A549 (cell line): ENCODE data around the gene DLG2. TPM values are rescaled to one million over a fixed set of nuclear protein-coding genes. Genes with fewer than 3 reads are reported as not detected.

Experiments used
- ATAC-seq, 2 experiments: fragments of 200-7000 bp in 1 of 2; fragments of >200 bp in 1 of 2; cut with Nextera tagmentation in 1 of 2; cut with Tn5 transposase in 1 of 2; 3 replicates each; pipeline versions ENCODE4 v1.8.0 to v1.9.1; 2018 to 2020; ENCODE audit warnings: mild to moderate bottlenecking in 1 of 2, moderate library complexity in 1 of 2
- CTCF ChIA-PET: fragments of 300-600 bp; sonication (Branson Sonifier 250); formaldehyde crosslinking; extraction: SDS; loops from one replicate; lab custom pipeline; 2021; ENCODE audit warnings: antibody characterized with exemption, inconsistent platforms; lab: Yijun Ruan, JAX
- POLR2A ChIA-PET: fragments of 350-600 bp; formaldehyde crosslinking; extraction: SDS; loops from one replicate; lab custom pipeline; 2021; ENCODE audit warnings: antibody characterized with exemption, inconsistent platforms; lab: Yijun Ruan, JAX
- DNase-seq, 2 experiments: peaks; one replicate each; pipeline versions ENCODE4 v3.0.0 to v3.0.0-alpha.2; 2011 to 2016; ENCODE audit warnings: low read depth in 1 of 2, low spot score in 1 of 2
- FAIRE-seq: peaks from 2 replicates; lab custom pipeline; 2011; peaks lifted over from hg19 to GRCh38; lab: Jason Lieb, UNC
- H3K27ac ChIP-seq, 2 experiments: fragments of >200 bp; sonication (Bioruptor Twin); formaldehyde crosslinking; 3 replicates each; pipeline ENCODE4 v1.5.1; 2016 to 2017
- H3K4me1 ChIP-seq: fragments of >200 bp; sonication (Bioruptor Twin); formaldehyde crosslinking; 3 replicates; pipeline ENCODE4 v1.6.1; 2016
- H3K4me2 ChIP-seq: fragments of >200 bp; sonication (Bioruptor Twin); formaldehyde crosslinking; 3 replicates; pipeline ENCODE4 v1.6.1; 2016
- H3K4me3 ChIP-seq: fragments of >200 bp; sonication (Bioruptor Twin); formaldehyde crosslinking; 3 replicates; pipeline ENCODE4 v1.5.1; 2016
- H3K9me3 ChIP-seq: fragments of >200 bp; sonication (Bioruptor Twin); formaldehyde crosslinking; 3 replicates; pipeline ENCODE4 v1.6.1; 2016
- ATOH8 ChIP-seq: fragments of 250-450 bp; sonication (Bioruptor Pico); IDR thresholded peaks from 2 replicates; pipeline ENCODE4 v1.5.0; 2020; ENCODE audit warnings: low read depth, mild to moderate bottlenecking, moderate library complexity
- BCL3 ChIP-seq: fragments of >200 bp; sonication (Bioruptor Twin); formaldehyde crosslinking; IDR thresholded peaks from 3 replicates; pipeline ENCODE4 v1.6.1; 2016
- CBX2 ChIP-seq: fragments of 200-600 bp; sonication (generic); IDR thresholded peaks from 2 replicates; pipeline ENCODE4 v1.6.1; 2016; ENCODE audit warnings: low read depth, mild to moderate bottlenecking, borderline replicate concordance
- CBX8 ChIP-seq: fragments of 200-600 bp; sonication (generic); IDR thresholded peaks from 2 replicates; pipeline ENCODE4 v1.6.1; 2016
- CHD4 ChIP-seq: fragments of 200-600 bp; sonication (generic); IDR thresholded peaks from 2 replicates; pipeline ENCODE4 v1.6.1; 2016; ENCODE audit warnings: antibody characterized with exemption, mild to moderate bottlenecking, borderline replicate concordance
- CTCF ChIP-seq: fragments of >200 bp; sonication (Bioruptor Twin); formaldehyde crosslinking; IDR thresholded peaks from 3 replicates; pipeline ENCODE4 v1.5.1; 2016
- ELK1 ChIP-seq: fragments of 150-350 bp; IDR thresholded peaks from 2 replicates; pipeline ENCODE4 v1.6.1; 2014; ENCODE audit warnings: low read depth, mild to moderate bottlenecking, low read length
- FOSB ChIP-seq: fragments of 250-450 bp; sonication (Bioruptor Pico); IDR thresholded peaks from 2 replicates; pipeline ENCODE4 v1.5.0; 2020; ENCODE audit warnings: mild to moderate bottlenecking, moderate library complexity
- GATA3 ChIP-seq: IDR thresholded peaks from 2 replicates; pipeline ENCODE4 v1.6.1; 2012; ENCODE audit warnings: borderline replicate concordance
- HDAC2 ChIP-seq: fragments of 200-600 bp; sonication (generic); IDR thresholded peaks from 2 replicates; pipeline ENCODE4 v1.6.1; 2016
- HES2 ChIP-seq: fragments of >200 bp; sonication (Bioruptor Twin); formaldehyde crosslinking; IDR thresholded peaks from 2 replicates; pipeline ENCODE4 v1.6.1; 2016
- HOXA7 ChIP-seq: fragments of 250-450 bp; sonication (Bioruptor Pico); IDR thresholded peaks from 2 replicates; pipeline ENCODE4 v1.5.0; 2020; ENCODE audit warnings: mild to moderate bottlenecking, moderate library complexity
- HOXB5 ChIP-seq: fragments of 250-450 bp; sonication (Bioruptor Pico); IDR thresholded peaks from 2 replicates; pipeline ENCODE4 v1.5.0; 2020; ENCODE audit warnings: mild to moderate bottlenecking, moderate library complexity
- JUN ChIP-seq, 2 experiments: fragments of >200 bp; sonication (Bioruptor Twin); formaldehyde crosslinking; IDR thresholded peaks; 2 replicates in 1 of 2; 3 replicates in 1 of 2; pipeline ENCODE4 v1.6.1; 2016 to 2017
- JUNB ChIP-seq: fragments of >200 bp; sonication (Bioruptor Twin); formaldehyde crosslinking; IDR thresholded peaks from 2 replicates; pipeline ENCODE4 v1.6.1; 2016
- KDM5A ChIP-seq: fragments of 200-600 bp; sonication (generic); IDR thresholded peaks from 2 replicates; pipeline ENCODE4 v1.6.1; 2016; ENCODE audit warnings: antibody characterized with exemption, mild to moderate bottlenecking
- MYC ChIP-seq: IDR thresholded peaks from 2 replicates; pipeline ENCODE4 v1.6.1; 2012; ENCODE audit warnings: mild to moderate bottlenecking, inconsistent platforms, low read length, improper control_type of control experiment, borderline replicate concordance
- NR3C1 ChIP-seq: fragments of >200 bp; sonication (Bioruptor Twin); formaldehyde crosslinking; IDR thresholded peaks from 3 replicates; pipeline ENCODE4 v1.6.1; 2017
- RARB ChIP-seq: fragments of 250-450 bp; sonication (Bioruptor Pico); IDR thresholded peaks from 2 replicates; pipeline ENCODE4 v1.8.0; 2021; ENCODE audit warnings: mild to moderate bottlenecking, moderate library complexity
- RCOR1 ChIP-seq: fragments of 150-350 bp; IDR thresholded peaks from 2 replicates; pipeline ENCODE4 v1.6.1; 2014; ENCODE audit warnings: antibody characterized with exemption, low read length, low read depth
- REST ChIP-seq: fragments of 200-600 bp; sonication (generic); IDR thresholded peaks from 2 replicates; pipeline ENCODE4 v1.6.1; 2016; ENCODE audit warnings: antibody characterized with exemption, mild to moderate bottlenecking, moderate library complexity
- SMC3 ChIP-seq: fragments of >200 bp; sonication (Bioruptor Twin); formaldehyde crosslinking; IDR thresholded peaks from 3 replicates; pipeline ENCODE4 v1.6.1; 2018; ENCODE audit warnings: inconsistent platforms
- TP53 ChIP-seq: fragments of 250-450 bp; sonication (Bioruptor Pico); IDR thresholded peaks from 2 replicates; pipeline ENCODE4 v1.5.0; 2021; ENCODE audit warnings: mild to moderate bottlenecking, moderate library complexity
- ZC3H11A ChIP-seq: fragments of 450-650 bp; IDR thresholded peaks from 2 replicates; pipeline ENCODE4 v1.6.1; 2014; ENCODE audit warnings: antibody characterized with exemption, mild to moderate bottlenecking
- ZFP36 ChIP-seq: fragments of 450-650 bp; IDR thresholded peaks from 2 replicates; pipeline ENCODE4 v1.6.1; 2014; ENCODE audit warnings: borderline replicate concordance; ENCODE audit not compliant: partially characterized antibody
- ZSCAN20 ChIP-seq: fragments of 250-450 bp; sonication (Bioruptor Pico); IDR thresholded peaks from 2 replicates; pipeline ENCODE4 v1.8.0; 2022; ENCODE audit warnings: mild to moderate bottlenecking, moderate library complexity
- WGBS: methylation state at CpG from one replicate; pipeline ENCODE4 v1.1.6; 2017; ENCODE audit errors: missing lambda C conversion rate; 5-methylcytosine and 5-hydroxymethylcytosine counted together
- polyA plus RNA-seq, 4 experiments: library from polyadenylated mRNA; depleted of rRNA in 3 of 4; stranded (reverse); fragments of >200 nt; fragmentation: RNase III in 1 of 4; extraction: RNeasy Plus Mini Kit Qiagen cat#74134 plus additional on column Dnase treatment in 1 of 4; gene quantifications; 2 replicates in 3 of 4; 3 replicates in 1 of 4; pipeline ENCODE4 v1.2.3, GENCODE V29; 2011 to 2017

Gene DLG2
- polyA plus RNA-seq, 2 of the 4 experiments (the other 2 are of a cell fraction), result 0.26 to 0.79 TPM

- no peak overlapping the region for H3K4me2 ChIP-seq
- FAIRE-seq, result no peak
- WGBS, result 9% methylated on average over 2 of the region's 2 CpGs
- no peak for ATAC-seq
- H3K4me1 ChIP-seq, result no peaks in the 10 kb centered on the region
- H3K27ac ChIP-seq, result no peak overlapping the region
- TF ChIP-seq ZC3H11A (no peak), BCL3 (no peak), CHD4 (no peak), HES2 (no peak), ZSCAN20 (no peak), RARB (no peak), CBX2 (no peak), HOXA7 (CRISPR knock-in tag) (no peak), SMC3 (no peak), ATOH8 (CRISPR knock-in tag) (no peak), MYC (no peak), ZFP36 (no peak), CTCF (no peak), REST (no peak), HOXB5 (CRISPR knock-in tag) (no peak), FOSB (CRISPR knock-in tag) (no peak)
- TF ChIP-seq, all 56 proteins: peak for 0
- CTCF ChIA-PET, result interaction anchor here (0.7 to 1.2 kb wide), 2 partner anchors 9 to 75 kb away, joined by 3 read pairs; no protein-coding TSS in a partner anchor
- Histone ChIP-seq H3K4me3 (no peak overlapping the region), H3K9me3 (no peaks in the 10 kb centered on the region)
- DNase-seq, result no peak
- POLR2A ChIA-PET, result no interaction called here
Measured at GRCh38 chr11:83511646-83512045, 2115.5 kb downstream of the DLG2 start.

- Histone ChIP-seq H3K4me1 (no peaks in the 10 kb centered on the region), H3K4me2 (no peak overlapping the region), H3K27ac (no peak overlapping the region), H3K9me3 (no peaks in the 10 kb centered on the region), H3K4me3 (no peak overlapping the region)
- 22% methylated on average over 11 of the region's 11 CpGs for WGBS
- ChIA-PET POLR2A (no interaction called here), CTCF (interaction anchor here (1.2 kb wide), 1 partner anchor 8 kb away, joined by 3 read pairs; no protein-coding TSS in a partner anchor)
- no peak for FAIRE-seq
- no peak for ATAC-seq
- no peak for DNase-seq
- TF ChIP-seq ELK1 (no peak), NR3C1 (no peak), TP53 (CRISPR knock-in tag) (no peak), CBX2 (no peak), HOXA7 (CRISPR knock-in tag) (no peak), JUN (IDR thresholded peaks at IDR 0.05) (no peak), RCOR1 (no peak), SMC3 (no peak), KDM5A (no peak), JUNB (no peak), ATOH8 (CRISPR knock-in tag) (no peak), CBX8 (no peak), HES2 (no peak), FOSB (CRISPR knock-in tag) (no peak), GATA3 (no peak), HDAC2 (no peak)
Measured at GRCh38 chr11:83510530-83511460, 2116.3 kb downstream of the DLG2 start.
